H9 (cell line): ENCODE data around the gene RELCH. TPM values are rescaled to one million over a fixed set of nuclear protein-coding genes. Genes with fewer than 3 reads are reported as not detected.

Experiments
- DNase-seq: peaks from one replicate; pipeline ENCODE4 v3.0.0-alpha.2; 2017
- H2AFZ ChIP-seq: one replicate; pipeline ENCODE4 v1.6.1; 2013; ENCODE audit warnings: mild to moderate bottlenecking, low read length, control low read depth, moderate library complexity
- H2AK5ac ChIP-seq: 2 replicates; pipeline ENCODE4 v1.6.1; 2013; ENCODE audit warnings: low read length, control low read depth, mixed read lengths; ENCODE audit not compliant: insufficient read length
- H2BK120ac ChIP-seq: one replicate; pipeline ENCODE4 v1.6.1; 2013; ENCODE audit warnings: low read depth, mild to moderate bottlenecking, low read length, control low read depth, inconsistent platforms; ENCODE audit not compliant: poor library complexity, severe bottlenecking
- H2BK12ac ChIP-seq: 2 replicates; pipeline ENCODE4 v1.6.1; 2013; ENCODE audit warnings: low read length, control low read depth, mixed read lengths, low read depth; ENCODE audit not compliant: insufficient read length
- H2BK15ac ChIP-seq: 2 replicates; pipeline ENCODE4 v1.6.1; 2013; ENCODE audit warnings: low read depth, low read length, control low read depth
- H2BK20ac ChIP-seq: one replicate; pipeline ENCODE4 v1.6.1; 2013; ENCODE audit warnings: low read depth, mild to moderate bottlenecking, low read length, control low read depth, inconsistent platforms; ENCODE audit not compliant: poor library complexity, severe bottlenecking
- H2BK5ac ChIP-seq: 2 replicates; pipeline ENCODE4 v1.6.1; 2013; ENCODE audit warnings: low read length, control low read depth, mixed read lengths; ENCODE audit not compliant: insufficient read length
- H3K14ac ChIP-seq: 2 replicates; pipeline ENCODE4 v1.6.1; 2013; ENCODE audit warnings: low read length, control low read depth; ENCODE audit not compliant: insufficient read depth
- H3K18ac ChIP-seq: 2 replicates; pipeline ENCODE4 v1.6.1; 2013; ENCODE audit warnings: low read depth, mild to moderate bottlenecking, mixed read lengths, low read length, control low read depth; ENCODE audit not compliant: insufficient read length
- H3K23ac ChIP-seq: 2 replicates; pipeline ENCODE4 v1.6.1; 2013; ENCODE audit warnings: low read length, control low read depth, mixed read lengths, low read depth; ENCODE audit not compliant: insufficient read length
- H3K23me2 ChIP-seq: 2 replicates; pipeline ENCODE4 v1.6.1; 2013; ENCODE audit warnings: low read depth, mild to moderate bottlenecking, mixed read lengths, low read length, control low read depth; ENCODE audit not compliant: insufficient read length, poor library complexity, severe bottlenecking
- H3K27ac ChIP-seq: 2 replicates; pipeline ENCODE4 v1.5.1; 2013; ENCODE audit warnings: low read length, control low read depth, mixed read lengths, low read depth; ENCODE audit not compliant: insufficient read length
- H3K27me3 ChIP-seq: 2 replicates; pipeline ENCODE4 v1.6.1; 2013; ENCODE audit warnings: low read length, control low read depth, inconsistent platforms; ENCODE audit not compliant: insufficient read depth
- H3K4ac ChIP-seq: 2 replicates; pipeline ENCODE4 v1.6.1; 2013; ENCODE audit warnings: low read depth, mild to moderate bottlenecking, control low read depth, inconsistent platforms, low read length, moderate library complexity
- H3K4me1 ChIP-seq: 2 replicates; pipeline ENCODE4 v1.6.1; 2013; ENCODE audit warnings: low read length, control low read depth, inconsistent platforms; ENCODE audit not compliant: insufficient read depth
- H3K4me2 ChIP-seq: 2 replicates; pipeline ENCODE4 v1.6.1; 2013; ENCODE audit warnings: low read length, control low read depth, mixed read lengths; ENCODE audit not compliant: insufficient read length, insufficient read depth
- H3K56ac ChIP-seq: 2 replicates; pipeline ENCODE4 v1.6.1; 2013; ENCODE audit warnings: low read depth, mild to moderate bottlenecking, mixed read lengths, low read length, control low read depth; ENCODE audit not compliant: insufficient read length
- H3K79me1 ChIP-seq: 2 replicates; pipeline ENCODE4 v1.6.1; 2013; ENCODE audit warnings: low read depth, mild to moderate bottlenecking, moderate library complexity, low read length, control low read depth, inconsistent platforms; ENCODE audit not compliant: insufficient read depth, poor library complexity, severe bottlenecking
- H3K79me2 ChIP-seq: 2 replicates; pipeline ENCODE4 v1.6.1; 2013; ENCODE audit warnings: low read length, control low read depth, inconsistent platforms; ENCODE audit not compliant: insufficient read depth
- H3K9ac ChIP-seq: 2 replicates; pipeline ENCODE4 v1.6.1; 2013; ENCODE audit warnings: low read length, control low read depth, mixed read lengths; ENCODE audit not compliant: insufficient read length; ENCODE audit errors: extremely low read depth
- H3K9me3 ChIP-seq: one replicate; pipeline ENCODE4 v1.6.1; 2013; ENCODE audit warnings: low read depth, low read length, inconsistent platforms; ENCODE audit not compliant: control insufficient read depth
- H3T11ph ChIP-seq: one replicate; pipeline ENCODE4 v1.6.1; 2013; ENCODE audit warnings: mild to moderate bottlenecking, low read length, control low read depth, inconsistent platforms
- H4K20me1 ChIP-seq: one replicate; pipeline ENCODE4 v1.6.1; 2013; ENCODE audit not compliant: control insufficient read depth, insufficient read length, insufficient read depth
- H4K5ac ChIP-seq: 2 replicates; pipeline ENCODE4 v1.6.1; 2013; ENCODE audit warnings: low read depth, mild to moderate bottlenecking, mixed read lengths, low read length, control low read depth; ENCODE audit not compliant: insufficient read length
- H4K8ac ChIP-seq: replicated peaks from 2 replicates; pipeline ENCODE4 v1.6.1; 2013; ENCODE audit warnings: low read length, control low read depth, mixed read lengths, low read depth; ENCODE audit not compliant: insufficient read length
- H4K91ac ChIP-seq: 2 replicates; pipeline ENCODE4 v1.6.1; 2013; ENCODE audit warnings: low read depth, mild to moderate bottlenecking, moderate library complexity, mixed read lengths, low read length, control low read depth; ENCODE audit not compliant: insufficient read length
- H3K27ac Mint-ChIP-seq, 3 experiments: 2 replicates in 2 of 3; 3 replicates in 1 of 3; pipeline ENCODE4 v1.8.0; 2020 to 2021; ENCODE audit warnings: mixed read lengths in 3 of 3, mild to moderate bottlenecking in 1 of 3, moderate library complexity in 1 of 3
- H3K27me3 Mint-ChIP-seq: 2 replicates; pipeline ENCODE4 v1.8.0; 2021; ENCODE audit warnings: low read depth, mild to moderate bottlenecking, moderate library complexity, mixed read lengths
- H3K36me3 Mint-ChIP-seq, 3 experiments: 2 replicates in 2 of 3; 3 replicates in 1 of 3; pipeline ENCODE4 v1.8.0; 2020 to 2021; ENCODE audit warnings: low read depth in 3 of 3, mixed read lengths in 3 of 3; ENCODE audit not compliant: insufficient read depth in 1 of 3
- H3K4me1 Mint-ChIP-seq, 2 experiments: 2 replicates each; pipeline ENCODE4 v1.8.0; 2020; ENCODE audit warnings: mixed read lengths in 2 of 2
- H3K4me3 Mint-ChIP-seq, 2 experiments: 2 replicates in 1 of 2; 3 replicates in 1 of 2; pipeline ENCODE4 v1.8.0; 2020 to 2021; ENCODE audit warnings: mild to moderate bottlenecking in 2 of 2, mixed read lengths in 2 of 2, moderate library complexity in 1 of 2
- H3K9me3 Mint-ChIP-seq, 2 experiments: 2 replicates in 1 of 2; 3 replicates in 1 of 2; pipeline ENCODE4 v1.8.0; 2020; ENCODE audit warnings: mild to moderate bottlenecking in 2 of 2, mixed read lengths in 2 of 2, moderate library complexity in 1 of 2
- WGBS: extraction: QIAGEN DNeasy Blood & Tissue Kit; methylation state at CpG from one replicate; pipeline ENCODE4 v1.1.7; 2013; ENCODE audit warnings: missing lambda C conversion rate, low lambda C conversion rate, mixed read lengths; ENCODE audit not compliant: insufficient read length; ENCODE audit errors: extremely low coverage; 5-methylcytosine and 5-hydroxymethylcytosine counted together
- total RNA-seq: library from RNA; stranded (reverse); gene quantifications from 2 replicates; pipeline ENCODE4 v1.2.1, GENCODE V29; 2021
- TF ChIP-seq, protein P1 (sequence below): fragments of 200-600 bp; sonication (generic); conservative IDR thresholded peaks from 3 replicates; pipeline ENCODE4 v1.8.0; 2021; ENCODE audit warnings: antibody characterized with exemption, mild to moderate bottlenecking

RELCH gene
- total RNA-seq, 1 experiment from 2014 or later, result 32.3 TPM

DNA sequence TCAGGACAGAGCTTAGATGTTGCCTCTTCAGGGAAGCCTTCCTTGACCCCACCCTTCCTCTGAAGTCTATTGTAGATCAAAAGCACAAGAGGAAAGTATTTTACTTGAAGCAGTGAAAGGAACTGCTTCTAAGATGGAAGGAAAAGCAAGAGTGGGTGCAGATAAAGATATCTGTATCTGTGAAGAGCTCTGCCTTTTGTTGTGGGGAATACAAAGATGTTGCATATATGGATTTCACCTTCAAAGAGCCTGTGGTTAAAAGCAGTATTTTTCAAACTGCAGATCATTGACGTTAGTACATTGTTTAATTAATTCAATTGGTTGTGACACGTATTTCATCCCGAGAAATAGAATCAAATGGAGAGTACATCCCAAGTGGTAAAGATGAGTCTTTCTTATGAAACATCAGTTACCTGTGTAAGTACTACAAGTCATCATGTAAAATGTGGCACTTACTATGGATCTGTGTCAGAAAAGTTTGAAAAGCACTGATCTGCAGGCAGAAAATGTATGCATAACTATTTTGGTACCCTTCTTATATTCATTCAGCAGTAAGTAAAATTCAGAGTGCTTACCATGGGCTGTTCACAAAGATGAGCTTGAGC is 113.4 kb downstream of the RELCH start:
- Histone ChIP-seq H2AK5ac (no peak overlapping the region), H3K9me3 (no peaks in the 10 kb centered on the region), H3K56ac (no peak overlapping the region), H2BK120ac (no peak overlapping the region), H3K4me1 (no peaks in the 10 kb centered on the region), H4K91ac (no peak overlapping the region), H3K4me2 (no peak overlapping the region), H3K27ac (no peak overlapping the region), H4K5ac (no peak overlapping the region), H4K20me1 (no peaks in the 10 kb centered on the region), H3K18ac (no peak overlapping the region), H3K23ac (no peak overlapping the region), H3K79me1 (no peaks in the 10 kb centered on the region), H3K23me2 (no peaks in the 10 kb centered on the region), H2BK15ac (no peak overlapping the region), H3K4ac (no peak overlapping the region), H4K8ac (no peak overlapping the region), H3K9ac (no peak overlapping the region), H3K27me3 (no peaks in the 10 kb centered on the region), H2BK20ac (no peak overlapping the region), H3K79me2 (no peaks in the 10 kb centered on the region), H3T11ph (no peak overlapping the region), H2BK5ac (no peak overlapping the region), H2AFZ (no peak overlapping the region), H2BK12ac (no peak overlapping the region), H3K14ac (no peak overlapping the region)
- no peak overlapping the region for H3K27ac Mint-ChIP-seq
- DNase-seq, result no peak
- TF ChIP-seq, protein P1, sequence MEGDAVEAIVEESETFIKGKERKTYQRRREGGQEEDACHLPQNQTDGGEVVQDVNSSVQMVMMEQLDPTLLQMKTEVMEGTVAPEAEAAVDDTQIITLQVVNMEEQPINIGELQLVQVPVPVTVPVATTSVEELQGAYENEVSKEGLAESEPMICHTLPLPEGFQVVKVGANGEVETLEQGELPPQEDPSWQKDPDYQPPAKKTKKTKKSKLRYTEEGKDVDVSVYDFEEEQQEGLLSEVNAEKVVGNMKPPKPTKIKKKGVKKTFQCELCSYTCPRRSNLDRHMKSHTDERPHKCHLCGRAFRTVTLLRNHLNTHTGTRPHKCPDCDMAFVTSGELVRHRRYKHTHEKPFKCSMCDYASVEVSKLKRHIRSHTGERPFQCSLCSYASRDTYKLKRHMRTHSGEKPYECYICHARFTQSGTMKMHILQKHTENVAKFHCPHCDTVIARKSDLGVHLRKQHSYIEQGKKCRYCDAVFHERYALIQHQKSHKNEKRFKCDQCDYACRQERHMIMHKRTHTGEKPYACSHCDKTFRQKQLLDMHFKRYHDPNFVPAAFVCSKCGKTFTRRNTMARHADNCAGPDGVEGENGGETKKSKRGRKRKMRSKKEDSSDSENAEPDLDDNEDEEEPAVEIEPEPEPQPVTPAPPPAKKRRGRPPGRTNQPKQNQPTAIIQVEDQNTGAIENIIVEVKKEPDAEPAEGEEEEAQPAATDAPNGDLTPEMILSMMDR, result no peak
- no CpG with 5 or more reads among the region's 3 CpGs for WGBS
- no peak overlapping the region for H3K4me3 Mint-ChIP-seq
- H3K27me3 Mint-ChIP-seq, result no peaks in the 10 kb centered on the region
- H3K36me3 Mint-ChIP-seq, result peaks cover 2 to 26% (median 5%) of the 10 kb centered on the region in 3 experiments; a peak in 4 of 7 replicates
- H3K9me3 Mint-ChIP-seq, result no peaks in the 10 kb centered on the region
- peaks cover 2 to 6% of the 10 kb centered on the region in 2 experiments; a peak in 2 of 4 replicates for H3K4me1 Mint-ChIP-seq
